ENCODE results near the gene APBA2. TPM values are rescaled to one million over a fixed set of nuclear protein-coding genes. Genes with fewer than 3 reads are reported as not detected.

APBA2 gene
- polyA plus RNA-seq, 1 donor (not counting 4 experiments of a cell fraction or from before 2014, with no cell fraction given): 5.5 TPM

- Histone ChIP-seq H3K4me1 (ENCODE audit: control insufficient read depth, extremely low read depth, insufficient read depth, low read length) (no peaks in the 10 kb centered on the region), H2AFZ (ENCODE audit: control insufficient read depth, low read length) (no peak overlapping the region), H3K9me3 (ENCODE audit: control insufficient read depth, low read depth, low read length) (peaks cover 4% of the 10 kb centered on the region), H3K27me3 (ENCODE audit: control insufficient read depth, extremely low read depth, insufficient read depth, low read length) (no peaks in the 10 kb centered on the region), H3K27ac (ENCODE audit: control insufficient read depth, insufficient read depth, low read length) (no peak overlapping the region), H3K4me3 (ENCODE audit: control insufficient read depth in 2 of 3, extremely low read depth in 1 of 3, insufficient read depth in 2 of 3, low read depth in 1 of 3, low read length in 3 of 3) (no peak overlapping the region), H3K4me2 (ENCODE audit: control insufficient read depth, extremely low read depth, insufficient read depth, low read depth, low read length) (no peak overlapping the region), H3K9ac (ENCODE audit: control insufficient read depth, extremely low read depth, insufficient read depth, low read length) (no peak overlapping the region), H3K36me3 (ENCODE audit: control insufficient read depth in 2 of 2, extremely low read depth in 1 of 2, insufficient read depth in 2 of 2, low read length in 2 of 2) (no peaks in the 10 kb centered on the region), H3K79me2 (ENCODE audit: control insufficient read depth, insufficient read depth, low read length) (no peaks in the 10 kb centered on the region), H4K20me1 (ENCODE audit: control insufficient read depth, extremely low read depth, insufficient read depth, low read length) (no peaks in the 10 kb centered on the region), H3K9me1 (ENCODE audit: control insufficient read depth, extremely low read depth, insufficient read depth, low read length) (no peaks in the 10 kb centered on the region)
- TF ChIP-seq, protein P1, sequence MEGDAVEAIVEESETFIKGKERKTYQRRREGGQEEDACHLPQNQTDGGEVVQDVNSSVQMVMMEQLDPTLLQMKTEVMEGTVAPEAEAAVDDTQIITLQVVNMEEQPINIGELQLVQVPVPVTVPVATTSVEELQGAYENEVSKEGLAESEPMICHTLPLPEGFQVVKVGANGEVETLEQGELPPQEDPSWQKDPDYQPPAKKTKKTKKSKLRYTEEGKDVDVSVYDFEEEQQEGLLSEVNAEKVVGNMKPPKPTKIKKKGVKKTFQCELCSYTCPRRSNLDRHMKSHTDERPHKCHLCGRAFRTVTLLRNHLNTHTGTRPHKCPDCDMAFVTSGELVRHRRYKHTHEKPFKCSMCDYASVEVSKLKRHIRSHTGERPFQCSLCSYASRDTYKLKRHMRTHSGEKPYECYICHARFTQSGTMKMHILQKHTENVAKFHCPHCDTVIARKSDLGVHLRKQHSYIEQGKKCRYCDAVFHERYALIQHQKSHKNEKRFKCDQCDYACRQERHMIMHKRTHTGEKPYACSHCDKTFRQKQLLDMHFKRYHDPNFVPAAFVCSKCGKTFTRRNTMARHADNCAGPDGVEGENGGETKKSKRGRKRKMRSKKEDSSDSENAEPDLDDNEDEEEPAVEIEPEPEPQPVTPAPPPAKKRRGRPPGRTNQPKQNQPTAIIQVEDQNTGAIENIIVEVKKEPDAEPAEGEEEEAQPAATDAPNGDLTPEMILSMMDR (optimal IDR thresholded peaks at IDR 0.05 in 1 of 3, IDR thresholded peaks at IDR 0.05 in 1 of 3, conservative IDR thresholded peaks at IDR 0.05 in 1 of 3; ENCODE audit: extremely low read depth in 1 of 3, insufficient read depth in 2 of 3, low read length in 3 of 3): no peak
- TF ChIP-seq EZH2 (IDR thresholded peaks at IDR 0.05; ENCODE audit: low read length): no peak
- dilution Hi-C loops (cut with MboI; ENCODE audit: extremely low pct_ligation_motif_present, low sequenced_read_pairs): no loop called here
- DNase-seq (ENCODE audit: low read depth, low spot score) (no peak), FAIRE-seq (no peak)
These were observed 146.5 kb downstream of the APBA2 start for GRCh38 chr15:29032229-29032625.

- H3K27ac ChIP-seq (ENCODE audit: control insufficient read depth, insufficient read depth, low read length): no peak overlapping the region
- no peaks in the 10 kb centered on the region for H3K36me3 ChIP-seq (ENCODE audit: control insufficient read depth in 2 of 2, extremely low read depth in 1 of 2, insufficient read depth in 2 of 2, low read length in 2 of 2)
- TF ChIP-seq, protein P1 (optimal IDR thresholded peaks at IDR 0.05 in 1 of 3, IDR thresholded peaks at IDR 0.05 in 1 of 3, conservative IDR thresholded peaks at IDR 0.05 in 1 of 3; ENCODE audit: extremely low read depth in 1 of 3, insufficient read depth in 2 of 3, low read length in 3 of 3): no peak
- no peak for TF ChIP-seq EZH2 (IDR thresholded peaks at IDR 0.05; ENCODE audit: low read length)
- no peak overlapping the region for H3K9ac ChIP-seq (ENCODE audit: control insufficient read depth, extremely low read depth, insufficient read depth, low read length)
- no peaks in the 10 kb centered on the region for H3K9me1 ChIP-seq (ENCODE audit: control insufficient read depth, extremely low read depth, insufficient read depth, low read length)
- no peaks in the 10 kb centered on the region for H4K20me1 ChIP-seq (ENCODE audit: control insufficient read depth, extremely low read depth, insufficient read depth, low read length)
- dilution Hi-C loops (cut with MboI; ENCODE audit: extremely low pct_ligation_motif_present, low sequenced_read_pairs): no loop called here
- H3K4me3 ChIP-seq (ENCODE audit: control insufficient read depth in 2 of 3, extremely low read depth in 1 of 3, insufficient read depth in 2 of 3, low read depth in 1 of 3, low read length in 3 of 3): no peak overlapping the region
- H3K4me2 ChIP-seq (ENCODE audit: control insufficient read depth, extremely low read depth, insufficient read depth, low read depth, low read length): no peak overlapping the region
- FAIRE-seq (no peak), DNase-seq (ENCODE audit: low read depth, low spot score) (no peak)
- H3K27me3 ChIP-seq (ENCODE audit: control insufficient read depth, extremely low read depth, insufficient read depth, low read length): no peaks in the 10 kb centered on the region
- no peaks in the 10 kb centered on the region for H3K79me2 ChIP-seq (ENCODE audit: control insufficient read depth, insufficient read depth, low read length)
- peaks cover 4% of the 10 kb centered on the region for H3K9me3 ChIP-seq (ENCODE audit: control insufficient read depth, low read depth, low read length)
- H2AFZ ChIP-seq (ENCODE audit: control insufficient read depth, low read length): no peak overlapping the region
- no peaks in the 10 kb centered on the region for H3K4me1 ChIP-seq (ENCODE audit: control insufficient read depth, extremely low read depth, insufficient read depth, low read length)
These were observed 147.0 kb downstream of the APBA2 start for GRCh38 chr15:29032751-29033150.
